Calu3 (cell line): Measurements from ENCODE around the gene ZNF687. TPM values are rescaled to one million over a fixed set of nuclear protein-coding genes. Genes with fewer than 3 reads are reported as not detected.

Experiments
- BruUV-seq: library from RNA; stranded (reverse); fragments of 400-500 nt; replicated peaks from 2 replicates; lab custom pipeline; 2021; lab: Mats Ljungman, UMichigan
- CTCF ChIA-PET: fragments of 300-600 bp; sonication (Branson Sonifier 250); formaldehyde crosslinking; loops from one replicate; lab custom pipeline; 2022; ENCODE audit warnings: antibody characterized with exemption; lab: Charles Lee
- DNase-seq: peaks from one replicate; pipeline ENCODE4 v3.0.0; 2022
- H3K27ac Mint-ChIP-seq: one replicate; pipeline ENCODE4 v1.8.0; 2022; ENCODE audit warnings: mixed read lengths; ENCODE audit not compliant: unreplicated experiment
- H3K27me3 Mint-ChIP-seq: one replicate; pipeline ENCODE4 v1.8.0; 2022; ENCODE audit warnings: mixed read lengths; ENCODE audit not compliant: unreplicated experiment
- H3K36me3 Mint-ChIP-seq: one replicate; pipeline ENCODE4 v1.8.0; 2022; ENCODE audit warnings: mild to moderate bottlenecking, moderate library complexity, mixed read lengths; ENCODE audit not compliant: insufficient read depth, unreplicated experiment
- H3K4me1 Mint-ChIP-seq: one replicate; pipeline ENCODE4 v1.8.0; 2022; ENCODE audit warnings: mild to moderate bottlenecking, low read depth, mixed read lengths; ENCODE audit not compliant: unreplicated experiment
- H3K4me3 Mint-ChIP-seq: one replicate; pipeline ENCODE4 v1.8.0; 2022; ENCODE audit warnings: mild to moderate bottlenecking, low read depth, moderate library complexity, mixed read lengths; ENCODE audit not compliant: unreplicated experiment
- H3K9me3 Mint-ChIP-seq: one replicate; pipeline ENCODE4 v1.8.0; 2022; ENCODE audit warnings: low read depth, mixed read lengths; ENCODE audit not compliant: unreplicated experiment
- CTCF ChIP-seq: fragments of 200-600 bp; IDR thresholded peaks from one replicate; pipeline ENCODE4 v1.8.0; 2022; ENCODE audit warnings: antibody characterized with exemption; ENCODE audit not compliant: unreplicated experiment
- intact Hi-C: fragments of 100-400 bp; cut with micrococcal nuclease; formaldehyde crosslinking; loops from one replicate; pipeline ENCODE4 v1.10.0; 2022; ENCODE audit not compliant: unreplicated experiment
- total RNA-seq: library from RNA; stranded (reverse); gene quantifications from 2 replicates; pipeline ENCODE4 v1.2.3, GENCODE V29; 2022

The ZNF687 gene
- total RNA-seq, 1 experiment from 2014 or later, result 42.9 TPM

DNA sequence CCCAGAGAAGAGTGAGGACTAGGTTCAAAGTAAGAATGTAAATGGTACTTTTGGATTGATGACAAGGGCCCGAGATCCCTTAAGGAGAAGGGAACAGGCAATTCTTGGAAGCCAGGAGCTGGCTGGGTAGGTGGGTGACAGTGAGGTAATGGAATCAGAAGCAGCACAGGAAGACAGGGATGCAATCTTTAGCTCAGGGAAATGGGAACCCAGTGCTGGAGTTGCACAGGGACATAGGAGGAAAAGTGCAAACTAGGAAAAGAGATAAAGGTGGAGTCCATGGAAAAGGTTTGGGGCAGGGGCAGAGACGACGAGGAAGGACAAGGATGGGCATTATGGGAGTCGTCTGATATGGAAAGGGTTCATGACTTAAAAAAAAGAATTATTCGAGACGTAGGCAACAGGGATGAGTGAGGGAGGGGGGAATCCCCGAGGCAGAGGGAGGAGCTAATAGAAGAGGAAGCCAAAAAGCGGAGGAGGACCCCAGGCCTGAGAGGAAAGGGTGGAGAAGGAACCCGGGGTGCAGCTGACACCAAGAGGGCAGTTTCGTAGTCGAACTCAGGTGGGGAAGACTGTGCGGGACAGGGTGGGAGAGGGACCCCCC lies 44.6 kb downstream of the ZNF687 start:
- Mint-ChIP-seq H3K9me3 (no peaks in the 10 kb centered on the region), H3K27me3 (no peaks in the 10 kb centered on the region), H3K4me1 (peaks cover 14% of the 10 kb centered on the region), H3K27ac (peak overlapping the region; percentile 92), H3K36me3 (peaks cover 41% of the 10 kb centered on the region), H3K4me3 (peak overlapping the region; percentile 90)
- BruUV-seq, result no TSS peak
- intact Hi-C loops, result no loop called here
- no peak for TF ChIP-seq CTCF
- CTCF ChIA-PET, result interaction anchor here (0.7 to 2.6 kb wide), 7 partner anchors 10 to 1150 kb away, joined by 3 to 22 read pairs (median 3); partner anchors contain the start of gene PSMB4
- DNase-seq, result peak; percentile 41

- intact Hi-C loops, result no loop called here
- Mint-ChIP-seq H3K9me3 (no peaks in the 10 kb centered on the region), H3K27me3 (no peaks in the 10 kb centered on the region), H3K27ac (peak within 1 kb of the TSS; percentile 92), H3K36me3 (peaks cover 41% of the 10 kb centered on the region), H3K4me3 (peak within 1 kb of the TSS; percentile 90), H3K4me1 (peaks cover 14% of the 10 kb centered on the region)
- BruUV-seq, result no TSS peak
- TF ChIP-seq CTCF, result no peak
- DNase-seq, result peak; percentile 96
- CTCF ChIA-PET, result interaction anchor here (0.6 to 2.6 kb wide), 11 partner anchors 14 to 1151 kb away, joined by 3 to 22 read pairs (median 4); partner anchors contain the start of genes PSMB4 and SELENBP1
Measured at GRCh38 chr1:151327223-151327902, 45.3 kb downstream of the ZNF687 start, which contains the start of gene PI4KB. Gene PI4KB (minus strand): TSS chr1:151327416. CDS start chr1:151316481, 10,935 bp downstream.

GRCh38 chr1:151327903-151328674 lies 46.0 kb downstream of the ZNF687 start:
- CTCF ChIA-PET, result interaction anchor here (0.6 to 2.6 kb wide), 11 partner anchors 13 to 131 kb away, joined by 3 to 22 read pairs (median 5); partner anchors contain the start of genes PSMB4 and SELENBP1
- no peaks in the 10 kb centered on the region for H3K9me3 Mint-ChIP-seq
- no TSS peak for BruUV-seq
- intact Hi-C loops, result no loop called here
- peaks cover 14% of the 10 kb centered on the region for H3K4me1 Mint-ChIP-seq
- H3K27me3 Mint-ChIP-seq, result no peaks in the 10 kb centered on the region
- H3K4me3 Mint-ChIP-seq, result peak overlapping the region; percentile 90
- peaks cover 40% of the 10 kb centered on the region for H3K36me3 Mint-ChIP-seq
- peak; percentile 15 for DNase-seq
- no peak for TF ChIP-seq CTCF
- H3K27ac Mint-ChIP-seq, result peak overlapping the region; percentile 92

- Mint-ChIP-seq H3K4me1 (no peaks in the 10 kb centered on the region), H3K36me3 (peaks cover 5% of the 10 kb centered on the region), H3K27me3 (no peaks in the 10 kb centered on the region), H3K27ac (no peak overlapping the region), H3K4me3 (no peak overlapping the region), H3K9me3 (no peaks in the 10 kb centered on the region)
- TF ChIP-seq CTCF, result no peak
- intact Hi-C loops, result no loop called here
- no TSS peak for BruUV-seq
- CTCF ChIA-PET, result no interaction called here
- DNase-seq, result no peak
Measured at GRCh38 chr1:151334822-151335221, 52.7 kb downstream of the ZNF687 start.
